Stimulated activated CD4-positive, alpha-beta T cell treated with anti-CD3 and anti-CD28 coated beads, Interleukin-4, amount 100 ng/mL, for 24 hours (primary cell): ENCODE measurements around the gene SKIC8.

ENCODE experiments used
- DNase-seq: peaks from one replicate; pipeline ENCODE4 v3.0.0-alpha.2; 2020

SKIC8 gene

DNA sequence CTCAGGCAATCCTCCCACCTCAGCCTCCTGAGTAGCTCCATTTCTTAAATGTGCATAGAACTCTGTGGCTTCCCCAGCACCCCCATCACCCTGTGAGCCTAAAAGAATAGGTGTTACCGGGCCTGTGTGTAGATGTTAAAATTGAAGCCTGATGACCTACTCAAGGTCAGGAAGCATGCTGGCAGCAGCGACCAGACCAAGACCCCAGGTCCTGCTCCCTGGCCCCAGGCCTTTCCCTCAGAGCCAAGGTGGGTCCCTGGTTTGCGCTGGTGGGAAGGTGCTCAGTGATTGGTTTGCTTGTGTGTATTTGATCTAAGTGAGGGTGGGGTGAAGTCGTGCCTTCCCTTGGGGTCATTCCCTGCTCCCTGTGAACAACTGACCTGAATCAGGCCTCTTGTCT is 22.4 kb upstream of the SKIC8 start:
- no peak for DNase-seq

- DNase-seq: no peak
Measured at GRCh38 chr15:78321041-78321570, 21.7 kb upstream of the SKIC8 start.

GRCh38 chr15:78320183-78320582 is 20.8 kb upstream of the SKIC8 start:
- no peak for DNase-seq

DNA sequence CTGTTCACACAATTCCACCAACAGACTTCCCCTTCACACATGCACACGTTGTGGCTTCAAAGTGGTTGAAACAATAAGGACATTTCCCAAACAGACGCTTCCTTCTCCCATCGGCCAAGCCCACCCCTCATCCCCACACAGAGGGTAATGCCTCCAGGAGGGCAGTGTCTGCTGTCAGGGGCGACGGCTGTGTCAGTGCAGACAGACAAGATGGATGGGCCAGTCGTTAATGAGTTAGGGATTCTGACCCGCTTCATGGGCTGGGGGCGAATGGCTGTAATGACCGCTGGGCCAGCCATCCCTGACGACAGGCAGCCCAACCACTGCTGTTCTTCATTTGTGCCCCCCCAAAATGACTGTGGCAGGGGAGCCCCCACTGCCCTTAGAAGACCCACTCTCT is 20.2 kb upstream of the SKIC8 start:
- no peak for DNase-seq

DNA sequence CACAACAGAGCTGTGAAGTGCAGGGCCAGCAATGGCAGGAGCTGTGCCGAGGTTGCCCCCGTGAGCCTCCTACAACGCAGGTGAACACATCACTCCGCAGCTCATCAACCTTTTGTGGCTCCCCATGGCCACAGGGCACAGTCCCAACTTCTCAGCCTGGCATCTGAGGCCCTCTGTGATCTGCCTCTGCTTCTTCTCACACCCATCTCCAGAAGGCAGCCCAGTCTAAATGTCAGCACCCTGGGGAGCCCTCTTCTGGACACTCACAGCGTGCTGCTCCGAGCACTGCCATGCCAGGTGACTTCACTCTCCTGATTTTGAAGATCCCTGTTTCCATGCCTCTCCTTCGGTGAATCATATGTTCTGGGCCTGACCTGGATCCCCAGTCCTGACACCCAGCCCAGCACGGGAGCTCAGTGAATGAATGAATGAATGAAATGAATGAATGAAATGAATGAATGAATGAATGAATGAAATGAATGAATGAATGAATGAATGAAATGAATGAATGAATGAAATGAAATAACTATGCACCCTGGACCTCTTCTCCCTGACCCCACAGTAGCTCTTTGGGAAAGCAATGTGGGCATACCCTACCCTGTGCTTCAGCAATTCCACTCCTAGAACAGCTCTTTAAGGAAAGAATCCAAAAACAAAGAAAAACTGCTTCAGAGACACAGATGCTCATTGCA is 17.9 kb upstream of the SKIC8 start:
- DNase-seq: no peak

DNA sequence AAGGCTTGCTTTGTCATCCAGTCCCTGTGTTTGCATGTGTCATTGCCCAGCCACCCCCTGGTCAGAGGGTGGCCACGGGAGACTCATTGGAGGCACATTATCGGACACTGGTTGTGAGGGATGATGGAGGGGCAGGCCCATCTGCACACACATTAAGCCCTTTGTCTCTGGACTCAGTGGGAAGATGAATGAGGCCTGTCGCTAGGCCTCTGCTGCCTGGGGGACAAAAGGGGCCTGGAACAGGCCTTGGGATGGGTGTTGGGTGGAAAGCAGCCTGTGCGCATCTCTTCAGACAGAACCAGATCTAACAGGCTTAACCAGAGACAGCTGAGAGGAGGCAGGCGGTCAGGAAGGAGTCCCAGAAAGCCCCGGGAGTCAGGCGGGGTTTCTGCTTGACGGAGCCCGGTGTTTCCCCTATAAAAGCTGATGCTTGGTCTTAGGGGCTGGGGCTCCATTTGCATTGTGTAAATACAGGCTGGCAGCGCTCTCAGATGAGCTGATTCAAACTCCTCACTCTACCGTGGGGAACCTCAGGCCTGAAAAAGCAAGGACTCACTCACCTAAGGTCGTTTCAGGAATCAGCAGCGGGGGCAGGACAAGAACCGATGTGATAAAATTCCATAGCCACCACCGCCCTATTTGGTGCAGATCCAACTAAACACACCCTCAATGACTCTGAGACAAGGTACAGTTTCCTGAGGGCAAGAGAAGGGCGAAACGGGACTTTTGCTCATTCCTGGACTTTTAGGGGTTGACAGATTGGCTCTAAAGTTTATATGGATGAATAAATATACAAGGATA is 17.1 kb upstream of the SKIC8 start:
- no peak for DNase-seq

- DNase-seq: no peak
Measured at GRCh38 chr15:78315686-78316282, 16.4 kb upstream of the SKIC8 start.

DNA sequence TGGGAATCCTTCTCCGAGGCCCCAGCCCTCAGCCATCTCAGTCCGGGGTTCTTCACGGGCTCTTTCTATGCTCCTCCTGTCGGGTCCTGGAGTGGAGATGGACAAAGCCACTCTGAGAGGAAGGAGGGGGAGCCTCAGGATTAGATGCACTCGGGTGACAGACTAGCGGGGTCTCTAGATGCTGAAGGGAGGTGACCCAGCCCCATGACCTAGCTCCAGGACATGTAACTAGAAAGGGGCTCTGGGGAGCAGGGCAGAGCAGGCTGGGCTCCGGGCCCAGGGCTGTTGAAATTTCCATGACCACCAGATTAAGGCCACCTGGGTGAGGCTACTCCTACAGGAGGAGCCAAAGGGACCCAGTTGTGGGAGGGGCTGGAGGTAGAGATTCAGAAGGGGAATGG is 14.8 kb upstream of the SKIC8 start:
- no peak for DNase-seq

DNA sequence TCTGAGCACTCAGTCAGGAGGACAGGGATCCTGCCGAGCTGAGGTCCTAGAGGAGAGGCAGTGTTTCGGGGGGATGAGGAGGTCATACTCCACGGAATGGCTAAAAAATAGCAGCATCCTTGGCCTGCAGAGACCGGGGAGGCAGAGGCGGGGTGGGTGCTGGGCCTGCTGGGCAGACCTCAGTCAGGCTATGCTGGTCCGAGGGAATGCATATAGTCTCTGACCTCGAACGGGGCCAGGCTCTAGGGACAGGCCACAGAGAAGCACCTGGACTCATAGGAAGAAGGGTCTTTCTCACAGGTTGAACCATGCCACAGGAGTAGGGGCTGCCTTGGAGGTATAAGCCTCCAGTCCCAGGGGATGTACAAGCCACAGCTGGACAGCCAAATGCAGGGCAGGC is 14.0 kb upstream of the SKIC8 start:
- no peak for DNase-seq

DNA sequence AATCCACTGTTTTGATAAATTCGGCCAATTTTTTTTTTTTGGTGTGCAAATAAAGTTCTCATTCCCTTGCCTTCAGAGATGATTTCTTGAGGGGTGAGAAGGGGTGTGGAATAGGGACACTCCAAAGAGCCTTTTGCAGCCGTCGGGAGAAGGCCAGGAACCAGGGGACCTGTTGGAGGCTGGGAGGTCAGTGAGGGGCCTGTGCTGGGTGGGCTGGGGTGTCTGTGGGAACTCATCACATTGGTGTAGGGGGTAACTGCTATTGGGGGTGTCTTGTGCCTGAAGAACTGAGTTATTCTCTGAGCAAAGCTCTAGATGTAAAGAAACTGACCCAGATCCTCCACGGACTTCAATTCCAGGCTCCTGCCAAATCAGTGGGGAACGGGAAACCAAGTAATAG is 13.5 kb upstream of the SKIC8 start:
- DNase-seq: no peak

GRCh38 chr15:78312536-78312935 is 13.1 kb upstream of the SKIC8 start:
- no peak for DNase-seq

GRCh38 chr15:78311292-78311691 is 11.9 kb upstream of the SKIC8 start:
- no peak for DNase-seq

- DNase-seq: peak; percentile 37
Measured at GRCh38 chr15:78308422-78309032, 9.1 kb upstream of the SKIC8 start.

GRCh38 chr15:78307976-78308375 is 8.6 kb upstream of the SKIC8 start:
- DNase-seq: no peak

DNA sequence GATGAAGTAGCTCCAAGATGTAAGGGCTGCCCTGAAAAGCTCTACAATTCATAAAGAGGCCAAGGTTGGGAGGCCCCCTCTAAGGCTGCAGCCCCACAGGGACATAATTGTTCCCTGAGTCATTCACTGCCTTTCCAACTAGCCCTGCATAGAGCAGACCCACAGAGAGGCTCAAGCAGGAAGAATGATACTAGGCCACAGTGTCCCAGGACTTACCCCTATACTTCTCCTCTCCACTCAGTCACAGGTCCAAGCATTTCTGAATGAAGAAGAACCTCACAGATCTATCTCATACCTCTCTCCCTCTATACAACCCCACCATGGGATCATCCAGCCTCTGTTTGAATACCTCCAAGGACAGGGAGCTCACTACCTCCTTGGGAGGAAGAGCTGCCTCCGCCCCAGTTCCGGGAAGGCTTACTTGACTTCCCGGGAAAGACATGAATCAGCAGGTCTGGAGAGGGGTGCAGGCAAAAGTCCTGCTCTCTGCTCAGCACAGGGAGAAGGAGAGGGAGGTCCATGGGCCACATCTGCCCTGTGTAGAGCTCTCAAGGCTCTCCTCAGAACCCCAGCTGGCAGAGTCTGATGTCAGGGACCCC is 6.9 kb upstream of the SKIC8 start:
- DNase-seq: no peak

DNA sequence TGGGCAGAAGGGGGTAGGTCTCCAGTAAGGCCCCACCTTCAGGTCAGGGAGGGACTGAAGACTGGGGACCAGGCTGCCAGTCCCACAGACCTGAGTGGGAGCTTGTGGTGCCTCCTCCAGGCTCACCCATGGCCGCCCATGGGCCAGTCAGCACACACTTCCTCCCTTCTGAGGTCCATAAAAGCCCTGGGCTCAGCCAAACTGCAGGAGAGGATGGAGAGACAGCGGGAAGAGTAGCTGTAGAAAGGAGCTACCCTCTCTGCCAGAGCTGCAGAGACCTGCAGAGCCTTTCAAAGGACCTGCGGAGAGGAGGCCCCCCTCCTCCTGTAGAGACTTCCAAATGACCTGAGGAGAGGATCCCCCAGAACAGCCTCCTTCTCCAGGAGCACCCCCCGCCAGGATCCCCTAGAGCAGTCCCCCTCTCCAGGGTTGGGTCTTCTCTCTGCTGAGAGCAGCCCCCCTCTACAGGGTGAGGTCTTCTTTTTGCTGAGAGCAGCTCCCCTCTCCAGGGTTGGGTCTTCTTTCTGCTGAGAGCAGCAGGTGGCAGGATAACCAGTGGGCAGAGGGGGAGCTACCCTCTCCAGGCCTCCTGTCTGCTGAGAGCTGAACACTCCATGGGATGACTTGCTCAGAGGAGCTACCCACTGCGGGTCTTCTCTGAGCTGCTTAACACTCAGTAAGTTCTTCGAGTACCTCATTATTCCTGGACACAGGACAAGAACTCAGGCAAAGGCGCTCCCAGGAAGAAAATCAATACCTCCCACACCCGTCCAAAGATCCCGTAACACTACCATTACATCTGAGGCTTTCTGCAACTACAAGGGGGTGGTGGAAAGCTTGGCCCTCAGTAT is 5.0 kb upstream of the SKIC8 start:
- DNase-seq: no peak

DNA sequence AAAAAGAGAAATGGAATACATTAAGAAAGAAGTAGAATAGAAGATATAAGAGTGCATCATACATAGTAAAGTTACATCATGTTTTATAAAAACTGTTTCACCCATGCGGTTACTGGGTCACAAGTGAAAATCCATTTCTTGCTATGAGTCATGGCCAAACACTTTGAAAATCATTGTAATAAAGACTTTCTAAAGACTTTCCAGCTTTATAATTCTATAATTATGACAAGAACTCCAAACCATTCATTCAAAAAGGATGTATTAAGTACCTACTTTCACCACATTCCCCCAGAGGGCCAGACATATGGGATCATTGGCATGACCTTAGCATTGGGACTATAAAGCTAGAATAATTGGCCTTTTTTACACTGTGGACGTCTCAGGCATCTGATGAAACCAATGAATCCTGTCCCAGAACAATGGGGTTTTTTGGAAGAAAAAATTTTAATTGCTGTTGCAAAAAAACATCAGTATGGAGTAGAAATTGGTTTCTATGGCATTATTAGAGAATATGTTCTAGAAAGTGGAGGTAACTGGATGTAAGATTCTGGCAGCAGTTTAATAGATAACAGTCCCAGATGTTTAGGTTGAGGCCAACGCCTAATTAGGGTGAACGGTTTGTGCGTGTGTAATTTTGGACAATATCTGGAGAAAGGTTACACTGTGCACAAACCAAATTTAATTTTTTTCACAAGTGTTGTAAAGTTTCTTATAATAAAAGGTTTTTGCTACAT is 3.3 kb upstream of the SKIC8 start:
- DNase-seq: no peak

DNA sequence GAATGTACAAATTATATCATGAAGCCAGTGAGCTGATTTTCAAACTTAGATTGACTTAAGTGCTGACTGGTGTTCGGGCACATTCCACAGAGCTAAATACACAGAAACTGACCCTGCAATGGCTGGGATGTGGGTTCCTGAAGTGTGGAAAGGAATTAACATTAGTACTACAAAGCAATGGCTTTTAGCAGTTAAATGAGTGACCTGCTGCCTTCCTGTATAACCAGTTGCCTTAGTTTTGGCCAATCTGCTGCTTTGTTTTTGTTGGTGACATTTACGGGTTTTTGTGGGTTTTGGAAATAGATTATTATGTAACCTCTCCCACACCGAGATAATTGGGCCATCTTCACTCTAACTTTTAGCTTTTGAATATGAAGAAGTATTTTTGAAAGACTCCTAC is 2.4 kb upstream of the SKIC8 start:
- no peak for DNase-seq

GRCh38 chr15:78301326-78301725 is 1.9 kb upstream of the SKIC8 start:
- DNase-seq: no peak

DNA sequence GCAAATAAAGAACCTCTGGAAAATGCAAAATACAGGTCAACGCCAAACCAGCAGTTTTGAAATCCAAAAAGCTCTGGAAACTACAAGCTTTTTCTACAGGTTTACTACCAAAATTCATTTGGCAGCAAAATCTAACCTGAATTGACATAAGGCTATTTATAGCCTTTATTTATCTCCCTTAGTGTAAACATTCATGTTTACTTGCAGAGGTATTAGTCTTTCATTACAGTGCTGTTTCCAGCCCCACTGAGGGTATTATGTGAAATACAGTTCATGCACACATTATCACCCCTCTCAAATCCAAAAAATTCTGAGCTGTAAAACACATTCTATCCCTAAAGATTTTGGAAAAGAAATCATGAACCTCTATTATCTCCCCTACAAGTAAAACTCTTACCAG is 7.2 kb downstream of the SKIC8 start:
- no peak for DNase-seq

DNA sequence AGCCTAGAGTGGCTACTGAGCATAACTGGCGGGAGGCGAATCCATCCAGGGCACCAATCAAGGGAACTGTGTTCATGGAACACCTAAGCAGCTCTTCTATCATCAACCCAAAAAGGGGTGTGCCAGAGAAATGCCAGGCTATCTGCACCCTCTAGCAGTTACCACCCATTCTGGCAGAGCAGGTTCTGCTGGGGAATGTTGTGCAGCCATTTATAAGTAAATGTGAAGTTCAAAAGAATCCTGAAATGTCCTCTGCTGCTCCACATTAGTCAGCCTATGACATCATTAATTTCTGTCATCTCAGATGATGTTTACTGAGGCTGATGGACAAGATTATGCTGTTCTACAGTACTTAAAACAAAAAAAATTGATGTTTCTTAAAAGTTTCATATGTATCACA is 7.7 kb downstream of the SKIC8 start:
- DNase-seq: no peak
